Kidney (tissue), 14 donors: ENCODE measurements around the gene SOWAHD. TPM values are rescaled to one million over a fixed set of nuclear protein-coding genes. Genes with fewer than 3 reads are reported as not detected.
"Not testable (repeated sequence)": the region's sequence is repeated elsewhere in the genome, so short reads cannot be mapped to it uniquely, and the experiment has no call there.

Experiments
- DNase-seq, 5 donors: peaks; one replicate each; pipeline ENCODE4 v3.0.0-alpha.2; 2013 to 2020
- FAIRE-seq: peaks from 2 replicates; lab custom pipeline; 2012; peaks lifted over from hg19 to GRCh38; lab: Jason Lieb, UNC
- H3K27ac ChIP-seq, 2 donors: one replicate each; pipeline ENCODE4 v1.7.0; 2013; ENCODE audit warnings: low read depth in 2 of 2, low read length in 2 of 2, inconsistent platforms in 1 of 2
- H3K27me3 ChIP-seq: one replicate; pipeline ENCODE4 v1.7.1; 2013; ENCODE audit warnings: low read length, inconsistent platforms; ENCODE audit not compliant: control insufficient read depth, insufficient read depth
- H3K36me3 ChIP-seq, 3 donors: one replicate each; pipeline versions ENCODE4 v1.7.0 to v1.7.1; 2013; ENCODE audit warnings: low read length in 3 of 3, control low read depth in 1 of 3, inconsistent platforms in 1 of 3; ENCODE audit not compliant: insufficient read depth in 3 of 3, control insufficient read depth in 2 of 3
- H3K4me1 ChIP-seq, 3 donors: one replicate each; pipeline versions ENCODE4 v1.7.0 to v1.7.1; 2013; ENCODE audit warnings: low read length in 3 of 3, inconsistent platforms in 1 of 3, low read depth in 1 of 3; ENCODE audit not compliant: control insufficient read depth in 2 of 3, insufficient read depth in 2 of 3
- H3K4me3 ChIP-seq, 3 donors: one replicate each; pipeline versions ENCODE4 v1.7.0 to v1.8.1; 2013; ENCODE audit warnings: low read length in 3 of 3, control low read depth in 1 of 3, inconsistent platforms in 1 of 3
- H3K9ac ChIP-seq, 3 donors: one replicate each; pipeline versions ENCODE4 v1.7.0 to v1.7.1; 2013; ENCODE audit warnings: low read length in 3 of 3, control low read depth in 1 of 3, inconsistent platforms in 1 of 3
- H3K9me3 ChIP-seq, 3 donors: one replicate each; pipeline versions ENCODE4 v1.7.0 to v1.7.1; 2013; ENCODE audit warnings: low read length in 3 of 3, control low read depth in 1 of 3, inconsistent platforms in 1 of 3; ENCODE audit not compliant: control insufficient read depth in 2 of 3, insufficient read depth in 1 of 3
- CTCF ChIP-seq: IDR thresholded peaks from 3 replicates; pipeline ENCODE4 v1.5.1; 2012; ENCODE audit warnings: mild to moderate bottlenecking, moderate library complexity, borderline replicate concordance; ENCODE audit not compliant: insufficient read depth; ENCODE audit errors: extremely low read depth
- intact Hi-C: fragments of 100-400 bp; cut with DNase I; formaldehyde crosslinking; loops from one replicate; pipeline ENCODE4 v1.11.1; 2022
- polyA plus RNA-seq: library from polyadenylated mRNA; stranded (reverse); fragments of 350-450 nt; fragmentation: Illumina TruSeq; extraction: RNeasy Lipid Tissue Mini Kit (QIAGEN cat#74804); gene quantifications from one replicate; pipeline ENCODE4 v1.2.3, GENCODE V29; 2014; ENCODE audit warnings: low read depth, low replicate concordance; ENCODE audit not compliant: insufficient read depth
- total RNA-seq: library from RNA; stranded (reverse); fragmentation: NEBNext Ultra II Directional; extraction: Animal tissue kit (Norgen Biotek cat#: 25700); gene quantifications from one replicate; pipeline ENCODE4 v1.2.1, GENCODE V29; 2021
- donor health status: control.
- donor health status: control.
- donor health status: control.
- donor health status: control.
- donor health status: control.
- donor health status: DM: yes; HTN: yes; CAD: no.
- donor health status: Normal renal cell carcinoma (clear cell type).

SOWAHD gene
- total and polyA plus RNA-seq, 2 donors from 2014 or later, result 0.92 to 1.3 TPM

- Histone ChIP-seq H3K4me3 (no peak overlapping the region), H3K27ac (no peak overlapping the region), H3K9me3 (no peaks in the 10 kb centered on the region), H3K4me1 (no peaks in the 10 kb centered on the region), H3K27me3 (no peaks in the 10 kb centered on the region), H3K36me3 (no peaks in the 10 kb centered on the region), H3K9ac (no peak overlapping the region)
- no peak for TF ChIP-seq CTCF
- no peak for FAIRE-seq
- no peak for DNase-seq
- intact Hi-C loops, result no loop called here
Observed at GRCh38 chrX:119763181-119763580, 4.8 kb downstream of the SOWAHD start.

GRCh38 chrX:119763836-119764387 lies 5.5 kb downstream of the SOWAHD start:
- no peaks in the 10 kb centered on the region for H3K36me3 ChIP-seq
- H3K9ac ChIP-seq, result no peak overlapping the region
- no peaks in the 10 kb centered on the region for H3K27me3 ChIP-seq
- DNase-seq (no peak), FAIRE-seq (no peak)
- H3K4me1 ChIP-seq, result no peaks in the 10 kb centered on the region
- no peak overlapping the region for H3K4me3 ChIP-seq
- intact Hi-C loops, result no loop called here
- no peaks in the 10 kb centered on the region for H3K9me3 ChIP-seq
- H3K27ac ChIP-seq, result no peak overlapping the region
- TF ChIP-seq CTCF, result no peak

GRCh38 chrX:119768436-119768835 lies 10.0 kb downstream of the SOWAHD start:
- H3K9me3 ChIP-seq, DNase-seq, FAIRE-seq, intact Hi-C loops, H3K4me1 ChIP-seq, H3K4me3 ChIP-seq, H3K27me3 ChIP-seq, H3K36me3 ChIP-seq, H3K27ac ChIP-seq, H3K9ac ChIP-seq: not testable (repeated sequence)

- H3K27ac ChIP-seq, H3K4me3 ChIP-seq, H3K9ac ChIP-seq, intact Hi-C loops, H3K4me1 ChIP-seq, H3K27me3 ChIP-seq, DNase-seq, H3K9me3 ChIP-seq, FAIRE-seq, H3K36me3 ChIP-seq: not testable (repeated sequence)
Observed at GRCh38 chrX:119769388-119769787, 11.0 kb downstream of the SOWAHD start.
